KMS-11 (cell line): ENCODE data around the gene GALNT9.

ENCODE experiments used
- H2AFZ ChIP-seq: fragments of 200-600 bp; sonication (generic); 2 replicates; pipeline ENCODE4 v1.6.1; 2016; ENCODE audit warnings: antibody characterized with exemption, mixed run types, low read depth
- H3K27ac ChIP-seq: fragments of 200-600 bp; sonication (generic); 2 replicates; pipeline ENCODE4 v1.6.1; 2016; ENCODE audit warnings: mild to moderate bottlenecking, mixed run types
- H3K27me3 ChIP-seq: fragments of 200-600 bp; sonication (generic); 2 replicates; pipeline ENCODE4 v1.6.1; 2017; ENCODE audit warnings: mild to moderate bottlenecking, low read depth, mixed run types, moderate library complexity; ENCODE audit not compliant: insufficient read depth
- H3K36me3 ChIP-seq: fragments of 200-600 bp; sonication (generic); 2 replicates; pipeline ENCODE4 v1.6.1; 2017; ENCODE audit warnings: mild to moderate bottlenecking, mixed run types; ENCODE audit not compliant: insufficient read depth
- H3K4me1 ChIP-seq: fragments of 200-600 bp; sonication (generic); 2 replicates; pipeline ENCODE4 v1.6.1; 2016; ENCODE audit warnings: mild to moderate bottlenecking, low read depth, mixed run types; ENCODE audit not compliant: poor library complexity, severe bottlenecking
- H3K4me2 ChIP-seq: fragments of 200-600 bp; sonication (generic); 2 replicates; pipeline ENCODE4 v1.7.0; 2016; ENCODE audit warnings: mild to moderate bottlenecking, mixed run types
- H3K4me3 ChIP-seq: fragments of 200-600 bp; sonication (generic); IDR thresholded peaks from 2 replicates; pipeline ENCODE4 v1.6.1; 2017; ENCODE audit warnings: low read depth, low read length, mixed read lengths; ENCODE audit not compliant: insufficient read depth
- H3K79me2 ChIP-seq: fragments of 200-600 bp; sonication (generic); 2 replicates; pipeline ENCODE4 v1.6.1; 2016; ENCODE audit warnings: low read depth, mixed run types; ENCODE audit not compliant: insufficient read depth
- H3K9ac ChIP-seq: fragments of 200-600 bp; sonication (generic); 2 replicates; pipeline ENCODE4 v1.6.1; 2016; ENCODE audit warnings: mild to moderate bottlenecking, mixed run types
- H4K20me1 ChIP-seq: fragments of 200-600 bp; sonication (generic); 2 replicates; pipeline ENCODE4 v1.6.1; 2016; ENCODE audit warnings: mild to moderate bottlenecking, mixed run types; ENCODE audit not compliant: insufficient read depth
- CTCF ChIP-seq: fragments of 200-600 bp; sonication (generic); conservative IDR thresholded peaks from 2 replicates; pipeline ENCODE4 v1.6.1; 2017; ENCODE audit warnings: low read depth, mild to moderate bottlenecking, antibody characterized with exemption, low read length, moderate library complexity, mixed read lengths

Gene GALNT9

GRCh38 chr12:132239796-132240668 is 89.4 kb downstream of the GALNT9 start:
- H4K20me1 ChIP-seq, result no peaks in the 10 kb centered on the region
- no peak for TF ChIP-seq CTCF
- H3K4me1 ChIP-seq, result no peaks in the 10 kb centered on the region
- no peaks in the 10 kb centered on the region for H3K27me3 ChIP-seq
- no peaks in the 10 kb centered on the region for H3K79me2 ChIP-seq
- H2AFZ ChIP-seq, result no peak overlapping the region
- no peak overlapping the region for H3K27ac ChIP-seq
- H3K4me2 ChIP-seq, result no peak overlapping the region
- no peak overlapping the region for H3K4me3 ChIP-seq
- H3K9ac ChIP-seq, result no peak overlapping the region
- no peaks in the 10 kb centered on the region for H3K36me3 ChIP-seq

GRCh38 chr12:132239392-132239791 is 90.0 kb downstream of the GALNT9 start:
- Histone ChIP-seq H3K36me3 (no peaks in the 10 kb centered on the region), H2AFZ (no peak overlapping the region), H3K79me2 (no peaks in the 10 kb centered on the region), H4K20me1 (no peaks in the 10 kb centered on the region), H3K27me3 (no peaks in the 10 kb centered on the region), H3K4me3 (no peak overlapping the region), H3K27ac (no peak overlapping the region), H3K4me2 (no peak overlapping the region), H3K9ac (no peak overlapping the region), H3K4me1 (no peaks in the 10 kb centered on the region)
- TF ChIP-seq CTCF, result no peak

GRCh38 chr12:132238884-132239283 is 90.5 kb downstream of the GALNT9 start:
- Histone ChIP-seq H3K79me2 (no peaks in the 10 kb centered on the region), H3K27ac (no peak overlapping the region), H2AFZ (no peak overlapping the region), H3K4me2 (no peak overlapping the region), H4K20me1 (no peaks in the 10 kb centered on the region), H3K9ac (no peak overlapping the region), H3K27me3 (no peaks in the 10 kb centered on the region), H3K4me1 (no peaks in the 10 kb centered on the region), H3K36me3 (no peaks in the 10 kb centered on the region), H3K4me3 (no peak overlapping the region)
- no peak for TF ChIP-seq CTCF

- no peak for TF ChIP-seq CTCF
- H3K9ac ChIP-seq, result no peak overlapping the region
- no peaks in the 10 kb centered on the region for H4K20me1 ChIP-seq
- no peak overlapping the region for H2AFZ ChIP-seq
- H3K4me2 ChIP-seq, result no peak overlapping the region
- no peak overlapping the region for H3K4me3 ChIP-seq
- H3K4me1 ChIP-seq, result no peaks in the 10 kb centered on the region
- no peaks in the 10 kb centered on the region for H3K27me3 ChIP-seq
- no peak overlapping the region for H3K27ac ChIP-seq
- H3K79me2 ChIP-seq, result no peaks in the 10 kb centered on the region
- no peaks in the 10 kb centered on the region for H3K36me3 ChIP-seq
Observed at GRCh38 chr12:132238488-132238854, 90.9 kb downstream of the GALNT9 start.
